ENCODE data around the gene KIAA1614.

KIAA1614 gene, protein sequence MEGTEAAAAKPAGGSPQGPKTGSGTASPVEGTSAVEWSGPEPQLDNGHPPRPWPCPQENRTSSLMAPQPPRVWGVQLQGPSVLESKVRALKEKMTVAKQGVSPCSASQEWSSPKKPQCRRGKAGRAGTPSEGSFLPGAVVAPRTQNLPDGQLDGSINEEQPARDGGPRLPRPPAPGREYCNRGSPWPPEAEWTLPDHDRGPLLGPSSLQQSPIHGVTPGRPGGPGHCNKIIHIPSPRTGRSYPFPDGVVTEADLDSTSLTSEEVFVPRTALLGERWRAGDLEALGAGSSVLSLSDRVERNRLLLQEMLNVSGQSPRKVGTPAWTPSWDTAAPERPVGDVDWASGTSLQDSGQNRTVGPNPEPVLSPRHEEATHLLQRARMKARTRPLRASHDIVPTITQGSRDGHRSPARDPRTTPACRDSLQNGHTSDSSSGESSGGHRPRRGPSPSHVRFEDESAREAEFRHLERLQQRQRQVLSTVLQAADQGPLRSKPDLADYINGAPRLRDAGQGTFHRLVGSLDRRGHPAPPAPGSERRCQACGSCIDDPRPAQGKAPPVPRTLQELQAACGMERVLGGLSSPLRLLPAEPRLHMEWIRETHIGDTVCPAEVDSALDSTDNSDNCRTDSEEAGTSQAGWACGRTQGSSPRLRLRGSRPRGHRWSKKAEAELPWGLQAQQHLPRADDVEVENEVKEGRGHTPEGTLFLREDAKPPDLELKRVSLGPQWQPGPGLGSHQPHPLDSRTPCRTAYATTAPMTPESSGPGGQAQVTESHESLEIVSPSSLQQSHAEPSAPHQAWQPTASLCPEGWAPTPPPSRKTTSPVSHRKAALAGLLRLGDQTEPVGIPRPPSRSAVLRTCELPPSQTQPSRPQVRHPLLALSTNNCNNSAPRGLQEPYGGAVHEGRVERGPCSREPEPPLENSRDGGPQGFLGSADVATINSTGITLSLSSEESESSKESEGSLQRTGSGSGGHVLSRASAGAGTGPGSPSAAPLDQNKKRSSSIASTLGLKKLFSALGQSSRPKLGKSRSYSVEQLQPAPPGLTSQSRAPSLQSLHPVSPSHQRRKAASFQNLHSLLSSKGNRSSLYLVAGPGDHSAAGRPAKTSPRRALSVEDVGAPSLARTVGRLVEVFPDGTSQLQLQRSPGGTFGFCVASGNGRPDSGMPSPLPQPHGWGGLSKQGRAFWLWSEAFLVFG

DNA sequence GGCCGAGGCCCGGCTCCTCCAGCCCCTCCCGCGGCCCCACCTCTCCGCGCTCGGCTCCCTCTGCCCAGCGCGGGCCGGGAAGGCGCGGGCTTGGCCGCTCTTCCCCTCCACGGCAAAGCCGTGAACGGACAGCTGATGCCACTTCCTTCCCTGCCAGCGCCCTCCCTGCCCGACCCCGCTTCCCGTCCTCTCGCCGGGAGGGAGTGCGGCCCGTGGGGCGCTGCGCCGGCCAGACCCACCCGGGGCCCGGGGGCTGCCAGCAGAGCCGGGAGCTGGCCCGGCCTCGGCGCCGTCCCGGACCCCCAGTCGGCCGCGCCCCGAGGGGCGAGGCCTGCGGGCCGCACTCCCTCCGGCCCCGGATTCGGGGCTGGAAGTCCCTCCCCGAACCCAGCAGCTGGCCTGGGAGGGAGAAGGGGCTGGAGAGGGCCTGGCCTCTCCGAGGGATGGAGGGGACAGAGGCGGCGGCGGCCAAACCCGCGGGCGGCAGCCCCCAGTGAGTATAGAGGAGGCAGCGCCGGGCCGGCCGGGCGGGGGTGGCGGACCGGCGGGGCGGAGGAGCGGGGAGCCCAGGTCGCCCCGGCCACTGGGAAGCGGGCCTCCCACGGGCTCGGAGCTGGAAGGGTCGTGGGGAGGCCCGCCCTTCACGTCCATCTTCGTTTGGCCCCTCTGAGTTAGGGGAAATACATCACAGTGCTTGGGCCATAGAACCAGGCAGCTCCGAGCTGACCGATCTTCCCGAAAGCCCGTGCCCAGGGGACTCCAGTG is at the start of gene KIAA1614:
Gene KIAA1614, plus strand, starts transcription at position 97 of the 765 bp plus-strand sequence. Its CDS starts 347 bp downstream, at position 444.
- no peak for DNase-seq

DNA sequence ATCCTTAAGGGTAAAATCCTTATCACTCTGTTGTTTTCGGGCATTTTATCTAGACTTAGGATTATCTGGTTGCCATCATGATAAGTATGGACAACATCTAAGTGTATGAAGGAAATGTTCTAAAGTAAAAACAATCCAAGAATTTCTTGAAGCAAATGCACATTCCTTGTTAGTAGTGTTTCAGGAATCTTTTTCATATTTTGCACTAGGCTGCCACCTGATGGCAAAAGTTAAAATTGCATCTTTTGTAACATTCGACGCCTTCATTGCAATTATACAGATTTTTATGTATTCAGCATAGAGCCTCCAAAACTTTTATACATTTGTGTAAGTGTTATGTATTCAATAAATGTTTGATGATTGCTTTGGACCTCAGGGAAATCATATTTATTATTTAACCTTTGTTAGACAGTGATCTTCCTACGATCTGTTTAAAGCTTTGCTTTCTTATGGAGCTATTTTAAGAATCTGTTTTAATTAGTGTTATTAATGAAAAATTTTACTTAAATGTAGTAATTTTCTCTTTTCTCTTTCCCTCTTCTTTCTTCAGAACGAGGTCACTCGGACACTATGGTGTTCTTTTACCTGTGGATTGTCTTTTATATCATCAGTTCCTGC is 49.4 kb upstream of the KIAA1614 start:
- DNase-seq: no peak

DNA sequence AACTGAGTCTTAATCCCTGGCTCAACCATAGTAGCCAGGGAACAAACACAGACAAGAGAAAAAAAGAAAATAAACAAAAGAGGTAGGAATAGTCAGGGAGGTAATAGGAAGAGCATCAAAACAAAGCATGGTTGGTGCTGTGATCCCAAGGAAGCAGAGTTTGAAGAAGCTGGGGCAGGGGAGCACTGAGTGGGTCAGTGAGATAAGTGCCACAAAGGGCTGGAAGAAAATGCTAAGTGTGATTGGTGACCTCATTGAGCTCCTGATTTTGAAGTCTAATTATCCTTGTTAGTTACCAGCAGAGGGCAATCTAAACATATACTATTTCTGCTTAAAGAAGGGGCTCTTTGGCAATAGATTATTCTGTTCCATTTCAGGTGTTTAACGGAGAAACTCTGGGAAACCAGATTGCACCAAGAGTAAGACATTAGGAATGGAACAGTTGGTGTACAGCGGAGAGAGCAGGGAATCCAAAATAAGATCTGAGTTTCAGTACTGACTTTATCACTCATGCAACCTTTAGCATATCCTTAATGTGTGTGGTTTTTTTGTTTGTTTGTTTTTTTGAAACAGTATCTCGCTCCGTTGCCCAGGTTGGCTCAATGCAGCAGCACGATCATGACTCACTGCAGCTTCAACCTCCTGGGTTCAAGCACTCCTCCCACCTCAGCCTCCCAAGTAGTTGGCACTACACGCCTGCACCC is 30.7 kb upstream of the KIAA1614 start:
- peak; percentile 42 for DNase-seq

DNA sequence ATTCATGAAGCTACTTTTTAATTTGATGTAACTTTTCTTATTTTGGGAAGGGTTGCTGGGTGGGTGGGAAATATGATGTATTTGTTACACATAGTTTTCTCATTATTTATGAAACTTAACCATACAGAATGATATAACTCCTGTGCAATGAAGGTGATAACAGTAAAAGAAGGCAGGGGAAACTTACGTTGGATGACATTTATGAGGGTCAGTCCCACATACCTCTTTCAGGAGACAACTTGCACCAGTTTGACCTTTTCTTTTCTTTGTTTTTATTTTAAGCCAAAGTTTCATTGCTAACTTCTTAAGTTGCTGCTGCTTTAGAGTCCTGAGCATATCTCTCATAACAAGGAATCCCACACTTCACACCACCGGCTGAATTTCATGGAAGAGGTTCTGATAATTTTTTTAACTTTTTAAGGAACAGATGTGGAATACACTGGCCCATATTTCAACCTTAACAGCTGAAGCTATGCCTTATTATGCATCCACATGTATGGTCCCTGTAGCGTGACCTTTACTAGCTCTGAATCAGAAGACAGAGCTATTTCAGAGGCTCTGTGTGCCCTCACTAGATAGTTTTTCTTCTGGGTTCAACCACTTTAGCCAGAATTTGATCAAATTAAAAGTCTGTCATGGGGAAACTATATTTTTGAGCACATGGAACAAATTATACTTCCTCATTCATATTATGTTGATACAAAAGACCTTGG is 28.0 kb upstream of the KIAA1614 start:
- no peak for DNase-seq

DNA sequence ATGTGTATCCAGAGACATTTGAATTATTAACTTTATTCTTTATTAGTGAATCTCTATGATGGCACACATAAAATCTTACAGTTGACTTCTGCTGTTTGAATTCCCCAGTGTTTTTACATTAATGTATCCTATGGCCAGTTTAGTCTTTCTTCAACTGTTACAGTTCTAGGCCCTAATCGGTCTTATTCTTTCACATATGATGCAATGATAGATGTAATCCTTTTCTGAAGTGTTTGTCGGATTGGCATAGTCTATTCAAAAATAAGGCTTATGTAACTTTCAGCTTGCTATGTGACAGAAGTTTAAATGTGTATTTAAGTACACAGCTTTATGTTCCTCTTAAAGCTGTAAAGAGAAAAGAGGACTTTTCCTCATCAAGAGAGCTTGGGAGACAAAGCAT is 26.4 kb upstream of the KIAA1614 start:
- DNase-seq: no peak

DNA sequence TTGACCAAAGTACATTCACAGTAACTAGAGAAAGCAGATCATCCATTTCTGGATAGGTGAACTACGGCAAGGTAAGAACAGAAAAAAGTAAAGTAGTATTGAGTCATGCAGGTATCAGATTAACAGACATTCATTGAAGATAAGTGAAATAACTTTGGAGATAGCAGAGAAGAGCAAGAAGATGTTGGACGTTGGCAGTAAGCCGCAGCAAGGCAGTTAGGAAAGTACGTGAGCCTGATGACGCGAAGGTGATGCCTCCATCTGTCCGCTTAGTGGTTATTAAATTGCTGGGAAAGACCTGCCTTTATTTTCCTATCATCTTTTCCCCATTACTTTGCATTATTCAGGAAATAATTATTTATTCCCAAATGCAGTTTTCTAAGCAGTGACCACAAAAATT is 24.9 kb upstream of the KIAA1614 start:
- no peak for DNase-seq

DNA sequence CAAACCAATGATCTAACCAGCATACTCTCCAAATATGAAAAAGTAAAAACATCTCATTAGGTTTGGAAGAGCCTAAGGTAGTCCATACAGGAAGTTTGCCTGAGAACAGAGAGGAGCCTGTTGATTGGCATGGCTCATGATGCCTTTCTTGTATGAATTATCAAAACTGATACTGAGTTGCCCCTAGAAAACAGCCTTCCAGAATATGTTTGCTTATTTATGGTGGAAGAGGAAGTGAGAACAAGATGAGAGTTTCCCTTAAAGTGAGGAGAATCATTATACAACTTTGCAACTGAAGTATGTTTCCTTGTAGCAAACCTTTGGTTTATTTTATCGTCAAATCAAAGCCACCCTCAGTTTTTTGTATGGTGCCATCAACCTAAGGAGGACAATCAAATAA is 23.8 kb upstream of the KIAA1614 start:
- DNase-seq: no peak

DNA sequence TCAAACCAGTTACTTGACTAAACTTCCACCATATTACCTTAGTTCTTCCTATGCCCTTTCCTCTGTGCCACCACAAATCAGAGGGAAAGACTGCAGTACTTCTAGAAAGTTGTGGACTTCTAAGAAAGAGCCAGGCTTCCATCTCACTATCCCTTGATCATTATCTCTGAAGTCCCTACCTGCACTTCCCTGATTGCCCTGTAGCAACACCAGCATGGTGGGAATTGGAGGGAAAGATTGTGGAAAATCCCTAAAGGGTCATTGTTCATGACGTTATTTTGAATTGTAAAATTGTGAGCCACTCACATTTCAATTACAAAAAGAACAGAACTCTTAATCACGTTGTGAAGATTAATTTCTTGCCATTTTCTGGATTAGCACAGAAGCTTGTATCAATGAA is 23.4 kb upstream of the KIAA1614 start:
- no peak for DNase-seq

DNA sequence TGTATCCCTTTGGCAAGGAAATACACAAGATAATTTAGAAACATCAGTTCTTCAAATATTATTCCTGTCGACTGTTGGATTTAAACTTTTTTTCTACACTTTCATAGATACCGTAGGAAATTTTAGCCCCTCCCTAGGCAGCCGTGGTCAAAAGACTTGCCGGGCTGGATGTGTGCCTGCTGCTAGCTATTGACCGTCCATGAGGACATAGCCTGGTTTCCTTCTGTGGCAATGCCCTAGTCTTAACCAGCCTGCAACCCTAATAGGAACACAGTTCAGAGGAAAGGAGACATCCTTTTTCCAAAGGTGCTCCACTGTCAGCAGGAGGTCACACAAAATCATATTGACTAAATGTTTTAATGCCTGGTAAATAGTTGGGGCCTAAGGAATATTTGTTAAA is 20.4 kb upstream of the KIAA1614 start:
- DNase-seq: no peak

DNA sequence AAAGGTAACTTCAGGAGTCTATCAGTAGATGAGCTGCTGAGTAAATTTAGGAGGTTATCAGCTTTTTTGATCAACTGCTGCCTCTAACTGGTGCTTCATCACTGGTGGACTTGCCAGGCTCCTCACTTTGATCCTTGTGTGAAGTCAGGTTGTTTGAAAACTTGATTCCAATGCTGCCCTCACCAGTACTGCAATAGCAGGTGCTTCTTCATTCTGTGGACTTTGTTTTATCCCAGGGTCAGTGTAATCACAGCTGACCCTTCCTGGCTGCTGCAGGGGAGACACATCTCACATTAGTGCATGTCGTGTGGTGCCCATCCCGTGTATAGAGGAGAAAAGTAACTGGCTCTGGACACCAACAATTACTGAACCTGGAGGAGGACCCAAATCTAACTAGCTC is 20.0 kb upstream of the KIAA1614 start:
- no peak for DNase-seq

DNA sequence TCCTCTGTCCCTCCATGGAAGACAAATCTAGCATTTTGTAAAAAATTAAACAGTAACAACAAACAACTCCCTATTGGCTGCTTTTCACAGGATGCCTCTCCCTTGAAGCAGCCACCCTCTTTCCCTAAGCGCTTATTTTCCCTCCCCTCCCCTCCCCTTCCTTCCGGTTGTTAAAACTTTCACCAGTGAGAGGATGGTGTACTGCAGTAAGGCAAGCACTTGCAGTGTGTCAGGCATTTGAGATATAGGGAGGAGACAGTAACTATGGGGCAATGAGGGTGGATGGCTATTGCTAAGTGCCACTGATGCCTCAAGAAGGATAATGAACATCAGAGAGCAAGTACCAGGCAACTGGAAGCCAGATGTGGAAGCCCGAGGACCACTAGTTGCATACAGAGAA is 19.1 kb upstream of the KIAA1614 start:
- DNase-seq: no peak

DNA sequence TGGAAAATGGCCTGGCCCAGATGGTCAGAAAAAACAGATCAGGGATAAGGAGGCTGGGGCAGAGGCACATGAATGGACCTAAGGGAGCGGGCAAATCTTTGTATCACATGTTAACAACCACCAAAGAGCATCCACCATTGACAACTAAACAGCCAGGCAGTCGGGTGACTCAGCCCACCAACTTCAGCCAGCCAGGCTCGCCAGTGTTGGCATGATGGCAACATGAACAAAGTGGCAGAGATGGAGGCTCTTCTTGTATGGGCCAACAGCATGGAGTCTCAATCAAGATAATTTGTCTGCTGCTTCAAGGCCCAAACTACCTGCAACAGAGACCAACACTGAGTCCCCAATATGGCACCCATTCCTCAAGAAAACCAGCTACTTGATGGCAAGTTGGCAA is 16.5 kb upstream of the KIAA1614 start:
- DNase-seq: no peak

DNA sequence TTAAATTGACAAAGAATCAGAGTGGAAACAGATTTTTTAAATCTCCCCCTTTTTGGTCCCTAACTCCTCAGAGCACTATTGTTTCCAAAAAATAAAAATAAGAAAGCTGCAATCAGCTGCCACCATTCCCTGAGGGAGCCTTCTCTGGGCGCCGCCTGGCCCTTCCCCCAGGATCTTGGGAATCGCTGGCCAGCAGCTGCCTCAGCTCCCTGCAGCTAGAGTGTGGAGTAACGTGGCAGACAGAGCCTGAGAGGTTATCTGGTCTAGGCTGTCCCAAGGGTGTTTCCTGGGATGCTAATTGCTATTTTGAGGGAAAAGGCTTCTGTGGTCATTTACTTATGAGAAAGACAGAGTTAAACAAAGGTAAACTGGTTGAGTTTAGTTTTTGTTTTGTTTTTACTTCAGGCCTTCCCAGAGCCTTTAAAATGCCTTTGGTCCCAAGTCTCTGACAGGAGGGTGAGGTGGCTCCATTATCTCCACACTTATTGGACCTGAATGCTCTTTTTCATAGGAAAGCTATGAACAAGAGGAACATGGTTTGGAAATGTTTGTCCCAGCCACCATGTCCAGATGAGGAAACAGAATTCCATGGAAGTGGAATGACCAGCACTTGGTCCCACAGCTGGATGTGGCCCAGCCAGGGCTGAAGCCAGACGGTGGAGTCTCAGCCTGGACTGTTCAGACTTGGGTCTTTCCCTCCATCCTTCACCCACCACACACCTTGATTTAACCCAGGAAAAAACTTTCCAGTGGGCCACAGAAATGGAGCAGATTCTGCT is 14.1 kb upstream of the KIAA1614 start:
- DNase-seq: no peak

DNA sequence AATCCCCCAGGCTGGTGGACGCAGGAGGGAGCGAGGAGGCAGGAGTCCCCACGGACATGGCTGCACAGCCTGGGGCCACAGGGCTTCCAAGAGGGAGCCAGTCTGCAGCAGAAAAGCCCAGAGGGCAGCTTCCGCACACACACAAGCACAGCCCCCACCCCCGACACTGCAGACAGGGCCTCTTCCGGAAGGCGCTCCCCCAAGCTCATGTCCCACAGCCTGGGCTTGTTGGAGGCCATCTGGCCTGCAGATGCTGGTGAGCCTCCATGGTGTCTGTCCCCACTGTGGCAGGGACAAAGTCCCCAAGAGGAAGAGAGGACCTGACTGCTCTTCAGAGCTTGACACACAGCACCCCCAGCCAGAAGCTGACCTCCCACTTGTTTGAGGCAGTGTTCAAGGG is 13.4 kb upstream of the KIAA1614 start:
- no peak for DNase-seq

DNA sequence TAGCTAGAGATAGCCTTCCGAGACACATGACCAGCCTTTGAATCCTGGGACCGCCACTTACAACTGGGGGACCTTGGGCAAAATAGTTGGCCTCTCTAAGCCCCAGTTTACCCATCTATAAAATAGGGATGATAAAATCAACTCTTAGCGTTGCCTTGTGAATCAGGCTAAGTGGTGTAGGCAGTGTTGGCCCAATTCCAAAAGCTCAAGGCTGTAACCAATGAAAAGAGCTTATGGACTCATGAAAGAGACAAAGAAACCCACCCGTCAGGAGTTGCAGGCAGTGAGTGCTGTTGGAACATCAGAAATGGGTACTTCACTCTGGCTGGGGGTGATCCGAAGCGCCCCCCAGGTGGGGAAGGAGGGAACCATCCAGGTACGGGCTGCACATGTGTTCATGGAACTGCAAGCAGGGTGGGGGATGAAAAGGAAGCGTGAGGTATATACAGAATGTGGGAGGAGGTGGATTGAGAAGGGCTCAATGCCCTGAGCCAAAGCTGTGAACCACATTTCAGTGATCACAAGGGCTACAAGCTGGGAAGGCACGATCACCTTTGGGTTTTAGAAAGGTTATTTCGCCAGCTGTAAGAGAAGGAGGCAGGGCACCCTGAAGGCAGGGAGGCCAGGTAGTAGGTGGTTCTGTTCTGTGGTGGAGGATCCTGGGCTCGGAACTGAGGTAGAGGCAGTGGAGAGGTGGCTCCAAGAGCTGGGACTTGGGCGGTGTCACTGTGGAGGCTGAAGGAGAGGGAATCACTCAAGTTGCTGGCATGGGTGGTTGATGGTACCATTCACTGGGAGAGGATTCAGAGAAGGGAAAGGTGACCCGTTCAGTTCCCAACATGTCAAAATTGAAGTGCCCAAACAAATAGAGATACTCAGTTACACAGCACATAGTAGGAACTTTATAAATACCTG is 11.4 kb upstream of the KIAA1614 start:
- no peak for DNase-seq

DNA sequence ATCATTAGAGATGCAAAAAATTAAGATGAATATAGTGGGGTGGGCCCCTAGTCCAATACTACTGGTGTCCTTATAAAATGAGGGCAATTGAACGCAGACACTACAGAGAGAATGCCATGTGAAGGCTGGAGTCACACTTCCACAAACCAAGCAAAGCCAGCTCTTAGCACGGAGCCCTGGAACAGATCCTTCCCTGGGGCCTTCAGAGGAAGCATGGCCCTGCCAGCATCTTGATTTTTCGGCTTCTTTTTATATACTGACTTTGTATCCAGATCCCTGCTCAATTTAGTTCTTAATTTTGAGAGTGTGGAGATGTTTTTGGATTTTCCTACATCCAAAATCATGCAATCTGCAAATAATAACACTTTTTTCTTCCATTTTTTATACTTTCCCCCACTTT is 10.2 kb upstream of the KIAA1614 start:
- no peak for DNase-seq

DNA sequence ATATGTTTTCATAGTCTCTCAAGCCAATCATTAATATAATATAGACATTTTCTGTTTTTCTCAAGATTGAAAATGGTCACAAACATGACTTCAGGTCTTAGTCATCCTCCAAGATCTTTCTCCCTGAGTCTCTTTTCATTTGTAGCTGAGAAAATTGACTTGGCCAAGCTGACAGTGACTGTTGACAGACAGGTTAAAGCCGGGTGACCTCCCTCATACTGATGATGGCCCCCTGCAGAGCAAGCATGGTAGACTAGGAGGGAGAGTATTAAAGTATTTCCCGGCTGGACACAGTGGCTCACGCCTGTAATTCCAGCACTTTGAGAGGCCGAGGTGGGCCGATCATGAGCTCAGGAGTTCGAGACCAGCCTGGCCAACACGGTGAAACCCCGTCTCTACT is 6.8 kb upstream of the KIAA1614 start:
- DNase-seq: no peak

DNA sequence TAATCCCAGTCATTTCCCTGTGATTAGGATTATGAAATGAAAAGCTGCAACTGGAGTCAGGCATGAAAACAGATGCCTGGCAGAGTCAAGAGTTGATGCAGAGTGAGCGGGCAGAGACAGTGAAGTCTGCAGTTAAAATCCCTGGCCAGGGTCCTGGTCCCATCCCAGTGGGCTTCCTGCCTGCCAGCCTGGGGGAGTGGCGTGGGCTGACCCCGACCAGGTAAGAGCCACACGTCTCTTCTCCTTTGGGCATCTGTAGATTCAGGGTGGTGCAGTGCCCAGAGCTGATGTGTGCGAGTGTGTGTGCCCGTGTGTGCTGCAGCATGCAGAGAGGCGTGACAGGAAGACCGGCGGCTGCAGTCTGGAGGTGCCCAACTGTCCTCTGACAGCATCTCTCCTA is 6.2 kb upstream of the KIAA1614 start:
- no peak for DNase-seq
